Vagina (tissue), 2 donors: ENCODE measurements around the gene CCNB1IP1.

Experiments
- CTCF ChIP-seq, 3 experiments: fragments of 450-650 bp in 2 of 3; fragments of 200-600 bp in 1 of 3; sonication (generic) in 1 of 3; IDR thresholded peaks; one replicate each; pipeline ENCODE4 v1.5.1; 2017 to 2019; ENCODE audit warnings: antibody characterized with exemption in 3 of 3, mild to moderate bottlenecking in 2 of 3, moderate library complexity in 2 of 3
- POLR2AphosphoS5 ChIP-seq, 2 donors: sonication (generic); formaldehyde crosslinking; IDR thresholded peaks; one replicate each; pipeline ENCODE4 v1.9.0; 2017; ENCODE audit warnings: antibody characterized with exemption in 2 of 2, mild to moderate bottlenecking in 2 of 2, low read depth in 1 of 2; ENCODE audit not compliant: insufficient read depth in 1 of 2

GRCh38 chr14:20345366-20345765 is 12.3 kb upstream of the CCNB1IP1 start:
- TF ChIP-seq CTCF (IDR thresholded peaks at IDR 0.05): no peak
- TF ChIP-seq POLR2AphosphoS5 (IDR thresholded peaks at IDR 0.05; ENCODE audit: insufficient read depth in 1 of 2, low read depth in 1 of 2): no peak
